Stimulated activated CD8-positive, alpha-beta memory T cell treated with anti-CD3 and anti-CD28 coated beads, Interleukin-7, amount 100 ng/mL, for 1 hour (primary cell): ENCODE measurements around the gene PHB1.
"Not testable (repeated sequence)": the region's sequence is repeated elsewhere in the genome, so short reads cannot be mapped to it uniquely, and the experiment has no call there.

Source experiments
- DNase-seq, 2 donors: peaks; one replicate each; pipeline ENCODE4 v3.0.0-alpha.2; 2020; ENCODE audit warnings: low read depth in 2 of 2

The PHB1 gene

DNA sequence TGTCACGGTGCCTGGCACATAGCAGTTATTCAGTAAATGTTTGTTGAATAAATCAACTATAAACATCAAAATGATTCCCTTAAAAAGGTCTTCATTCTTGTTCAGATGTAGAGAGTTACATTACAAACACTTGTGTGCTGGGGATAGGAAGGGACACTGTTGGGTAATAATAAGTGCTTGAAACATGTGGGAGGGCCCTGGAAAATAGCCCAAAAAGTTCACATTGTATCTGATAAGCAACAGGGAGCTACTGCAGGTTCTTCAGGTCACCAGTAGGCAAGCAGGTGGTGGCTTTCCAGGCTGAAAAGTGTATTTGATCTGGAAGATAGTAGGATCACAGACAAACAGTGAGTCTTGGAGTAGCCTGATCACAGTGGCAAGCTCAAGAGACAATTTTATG lies 33.6 kb downstream of the PHB1 start:
- DNase-seq, result no peak

DNA sequence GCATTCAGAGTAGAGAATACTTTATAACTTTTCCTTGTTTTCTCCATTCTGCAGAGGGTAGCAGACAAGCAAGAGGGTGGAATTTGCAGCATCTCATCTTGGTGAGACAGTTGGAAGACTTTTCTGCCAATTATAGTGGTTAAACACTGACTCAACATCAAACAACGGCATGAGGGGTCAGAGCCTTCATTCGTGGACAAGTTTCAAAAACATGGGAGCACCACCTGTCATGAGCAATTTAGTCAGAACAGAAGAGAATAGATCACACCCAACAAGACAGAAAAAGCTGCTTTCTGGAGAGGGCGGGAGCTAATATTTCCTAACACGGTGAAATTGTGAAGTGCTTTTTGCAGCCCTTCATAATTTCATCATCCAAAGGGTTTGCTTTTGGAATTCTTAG lies 34.8 kb downstream of the PHB1 start:
- no peak for DNase-seq

DNA sequence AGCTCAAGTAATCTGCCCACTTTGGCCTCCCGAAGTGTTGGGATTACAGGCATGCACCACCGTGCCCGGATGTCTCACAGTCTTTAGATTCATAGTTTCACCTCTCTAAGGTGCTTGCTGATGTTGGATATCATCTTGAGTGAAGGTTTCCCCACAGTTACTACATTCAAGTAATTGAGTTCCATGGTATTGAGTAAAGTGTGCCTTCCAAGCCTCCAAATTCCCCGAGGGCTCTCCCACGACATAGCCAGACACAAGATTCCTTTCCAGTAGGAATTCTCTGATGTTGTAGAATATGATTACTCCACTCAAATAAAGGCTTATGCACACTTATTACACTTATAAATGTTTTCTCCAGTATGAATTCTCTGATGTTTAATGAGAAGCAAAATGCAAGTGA lies 36.4 kb downstream of the PHB1 start:
- DNase-seq, result no peak

DNA sequence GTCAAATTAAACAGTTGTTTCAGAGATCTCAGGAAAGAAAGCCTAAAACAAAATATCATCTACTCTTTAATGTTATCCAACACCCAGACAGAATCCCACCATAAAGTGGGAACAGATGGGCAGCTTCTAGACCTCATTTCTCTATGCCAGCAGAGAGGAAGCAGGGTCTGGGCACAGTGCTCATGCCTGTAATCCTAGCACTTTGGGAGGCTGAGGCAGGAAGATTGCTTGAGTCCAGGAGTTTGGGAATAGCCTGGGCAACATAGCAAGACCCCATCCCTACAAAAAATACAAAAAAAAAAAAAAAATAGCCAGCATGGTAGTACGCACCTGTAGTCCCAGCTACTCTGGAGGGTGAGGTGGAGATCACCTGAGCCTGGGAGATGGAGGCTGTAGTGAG lies 39.1 kb downstream of the PHB1 start:
- DNase-seq, result no peak

DNA sequence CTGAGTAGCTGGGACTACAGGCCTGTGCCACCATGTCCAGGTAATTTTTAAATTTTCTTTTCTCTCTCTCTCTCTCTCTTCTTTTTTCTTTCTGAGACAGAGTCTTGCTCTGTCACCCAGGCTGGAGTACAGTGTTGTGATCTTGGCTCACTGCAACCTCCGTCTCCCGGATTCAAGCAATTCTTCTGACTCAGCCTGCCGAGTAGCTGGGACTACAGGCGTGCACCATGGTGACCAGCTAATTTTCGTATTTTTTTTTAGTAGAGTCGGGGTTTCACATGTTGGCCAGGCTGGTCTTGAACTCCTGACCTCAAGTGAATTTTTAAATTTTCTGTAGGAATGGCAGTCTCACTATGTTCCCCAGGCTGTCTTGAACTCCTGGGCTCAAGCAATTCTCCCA lies 41.6 kb downstream of the PHB1 start:
- no peak for DNase-seq

DNA sequence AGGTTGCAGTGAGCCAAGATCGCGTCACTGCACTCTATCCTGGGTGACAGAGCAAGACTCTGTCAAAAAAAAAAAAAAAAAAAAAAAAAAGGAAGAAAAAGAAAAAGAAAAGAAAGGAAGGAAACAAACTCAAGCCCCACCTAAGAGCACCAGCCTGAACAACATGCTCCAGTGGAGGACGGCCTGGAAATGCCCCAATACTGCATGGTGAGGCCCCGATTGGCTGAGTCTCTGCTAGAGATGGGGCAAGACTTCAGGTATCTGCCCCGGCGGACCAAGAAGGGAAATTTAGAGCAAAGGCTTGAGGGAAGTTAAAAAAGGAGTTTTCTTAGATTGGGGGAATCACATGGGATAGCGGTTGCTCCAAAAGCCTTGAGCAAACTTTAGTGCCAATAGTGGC lies 42.3 kb downstream of the PHB1 start:
- DNase-seq, result no peak

GRCh38 chr17:49370971-49371834 lies 43.5 kb downstream of the PHB1 start:
- no peak for DNase-seq

GRCh38 chr17:49369760-49370159 lies 44.9 kb downstream of the PHB1 start:
- DNase-seq, result no peak

DNA sequence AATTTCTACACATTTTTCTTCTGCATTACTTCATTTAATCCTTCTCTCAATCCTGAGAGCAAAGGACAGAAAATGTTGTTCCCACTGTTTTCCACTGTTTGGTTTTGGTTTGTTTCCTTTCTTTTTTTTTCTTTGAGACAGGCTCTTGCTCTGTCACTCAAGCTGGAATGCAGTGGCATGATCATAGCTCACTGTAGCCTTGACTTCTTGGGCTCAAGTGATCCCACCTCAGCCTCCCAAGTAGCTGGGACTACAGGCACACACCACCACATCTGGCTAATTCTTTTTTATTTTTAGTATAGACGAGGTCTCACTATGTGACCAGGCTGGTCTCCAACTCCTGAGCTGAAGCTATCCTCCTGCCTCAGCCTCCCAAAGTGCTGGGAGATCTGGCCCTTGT lies 45.6 kb downstream of the PHB1 start:
- DNase-seq, result no peak

DNA sequence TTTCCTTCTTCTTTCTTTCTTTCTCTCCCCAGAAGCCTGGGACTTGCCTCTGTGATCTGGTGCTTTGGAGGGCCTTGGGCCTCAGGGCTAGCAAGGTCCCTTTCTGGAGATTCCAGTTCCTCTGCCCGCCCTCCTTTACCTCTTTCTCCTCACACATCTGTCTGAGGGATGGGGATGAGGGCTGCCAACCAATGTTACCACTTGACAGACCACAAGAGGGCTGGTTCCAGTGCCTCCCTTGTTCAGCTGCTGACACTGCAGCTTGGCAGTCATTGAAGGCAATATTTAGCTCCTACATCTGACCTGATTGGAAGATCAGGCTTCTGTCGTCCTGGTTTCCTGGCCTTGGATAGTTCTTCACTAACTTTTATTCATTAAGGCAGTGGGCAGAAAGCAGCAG lies 49.0 kb downstream of the PHB1 start:
- DNase-seq, result no peak

- DNase-seq, result not testable (repeated sequence)
Measured at GRCh38 chr17:49365126-49365525, 49.6 kb downstream of the PHB1 start.

GRCh38 chr17:49364119-49364518 lies 50.6 kb downstream of the PHB1 start:
- DNase-seq, result no peak

DNA sequence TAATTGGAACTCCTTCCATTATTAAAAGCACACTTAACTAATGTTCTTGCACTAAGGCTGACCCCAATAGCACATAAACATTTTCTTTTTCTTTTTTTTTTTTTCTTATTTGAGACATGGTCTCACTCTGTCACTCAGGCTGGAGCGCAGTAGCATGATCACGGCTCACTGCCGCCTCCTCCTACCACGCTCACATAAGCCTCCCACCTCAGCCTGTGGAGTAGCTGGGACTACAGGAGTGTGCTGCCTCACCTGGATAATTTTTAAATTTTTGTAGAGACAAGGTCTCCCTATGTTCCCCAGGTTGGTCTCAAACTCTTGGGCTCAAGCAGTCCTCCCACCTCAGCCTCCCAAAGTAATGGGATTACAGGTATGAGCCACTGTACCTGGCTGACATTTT lies 51.4 kb downstream of the PHB1 start:
- no peak for DNase-seq

DNA sequence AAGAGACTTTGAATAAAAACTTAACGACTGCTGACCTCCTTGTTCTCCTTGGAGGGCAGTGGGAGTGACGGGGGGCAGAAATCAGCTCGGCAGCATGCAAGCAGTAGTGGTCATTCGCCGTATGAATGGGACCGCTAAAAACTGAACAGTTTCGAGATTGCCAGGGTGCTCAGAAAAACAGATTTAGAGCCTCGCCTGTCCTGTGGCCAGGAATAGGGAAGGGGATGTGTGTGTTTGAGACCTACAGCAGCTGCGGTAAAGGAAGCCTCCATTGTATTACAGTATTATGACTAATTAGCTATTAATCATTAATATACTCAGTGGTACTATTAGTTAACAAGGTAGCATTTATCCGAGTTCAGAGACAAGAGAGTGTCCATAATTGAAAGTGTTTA lies 52.0 kb downstream of the PHB1 start:
- no peak for DNase-seq

DNA sequence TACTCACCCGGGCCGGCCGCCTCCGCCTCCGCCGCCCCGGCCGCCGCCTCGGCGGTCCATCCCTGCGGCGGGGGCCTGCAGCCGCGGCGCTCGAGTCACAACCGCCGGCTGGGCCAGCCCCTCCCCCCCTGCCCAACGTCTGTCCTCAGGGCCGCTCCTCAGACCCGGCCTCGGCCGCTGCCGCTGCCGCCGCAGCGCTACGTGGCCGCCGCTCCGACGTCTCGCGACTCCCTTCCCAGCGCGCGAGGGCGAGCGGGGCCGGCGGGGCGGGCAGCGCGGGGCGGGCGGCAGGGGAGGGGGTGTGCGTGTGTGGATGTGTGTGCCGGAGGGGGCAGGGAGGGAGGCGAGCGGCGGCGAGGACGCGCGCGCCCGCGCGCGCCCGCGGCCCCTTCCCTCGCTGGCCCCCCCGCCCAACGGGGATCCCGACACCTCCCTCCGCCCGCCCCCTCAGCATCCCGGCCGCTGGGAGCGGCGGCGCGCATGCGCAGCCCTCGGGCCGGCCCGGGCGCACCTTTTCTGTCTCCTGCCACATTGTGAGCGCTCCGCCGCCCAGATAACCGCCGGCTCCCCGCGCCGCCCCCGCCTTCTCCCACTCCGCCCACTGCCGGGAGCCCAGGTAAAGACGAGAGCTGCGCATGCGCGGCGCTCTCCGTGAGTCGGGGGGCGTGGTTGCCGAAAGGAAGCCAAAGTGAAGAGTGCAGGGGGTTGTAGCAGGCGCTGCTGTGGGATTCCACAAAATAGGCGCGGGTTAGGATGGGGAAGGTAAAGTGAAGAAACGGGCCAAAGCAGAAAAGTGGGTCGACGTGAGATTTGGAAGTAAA lies 52.6 kb downstream of the PHB1 start, which contains the start of gene ZNF652:
Gene ZNF652, minus strand, starts transcription at position 349 of the 821 bp plus-strand sequence. CDS start 44,525 bp downstream, outside the sequence.
- DNase-seq, result peak; percentile 89 to 91

DNA sequence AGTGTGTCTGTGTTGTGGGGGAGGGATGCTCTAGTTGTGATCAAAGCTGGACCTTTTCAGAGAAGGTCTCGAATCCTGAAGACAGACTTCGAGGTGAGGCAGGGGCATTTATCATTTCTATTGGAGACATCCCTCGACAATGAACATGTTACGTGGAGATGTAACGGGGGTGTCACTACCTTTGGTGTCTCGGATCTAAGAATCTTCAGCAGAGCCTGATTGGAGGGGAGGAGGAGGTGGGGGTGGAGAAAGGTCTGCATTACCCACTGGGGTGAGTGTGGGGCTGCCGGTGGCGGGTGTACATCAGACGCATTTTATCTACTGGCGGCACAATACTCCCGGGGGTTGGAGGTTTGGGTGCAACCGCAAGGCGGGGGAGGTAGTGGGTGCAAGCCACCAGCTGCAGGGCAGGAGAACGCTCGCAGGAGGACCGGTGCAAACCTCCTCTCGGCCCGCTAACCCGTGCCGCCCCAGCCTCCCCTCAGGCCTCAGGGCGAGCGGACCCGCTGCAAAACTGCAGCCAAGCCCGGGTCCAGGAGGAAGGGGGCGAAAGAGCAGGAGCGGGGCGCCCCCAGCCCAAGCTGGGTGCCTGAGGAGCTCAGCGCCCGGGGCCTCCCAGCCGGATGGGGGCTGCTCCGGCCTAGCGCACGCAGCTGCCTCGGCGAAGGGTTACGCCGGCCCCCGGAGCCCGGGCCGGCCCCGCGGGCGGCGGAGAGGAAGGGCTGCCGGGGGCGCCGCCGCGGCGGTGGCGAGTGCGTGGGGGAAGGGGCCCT lies 53.4 kb downstream of the PHB1 start:
- peak; percentile 53 to 55 for DNase-seq

DNA sequence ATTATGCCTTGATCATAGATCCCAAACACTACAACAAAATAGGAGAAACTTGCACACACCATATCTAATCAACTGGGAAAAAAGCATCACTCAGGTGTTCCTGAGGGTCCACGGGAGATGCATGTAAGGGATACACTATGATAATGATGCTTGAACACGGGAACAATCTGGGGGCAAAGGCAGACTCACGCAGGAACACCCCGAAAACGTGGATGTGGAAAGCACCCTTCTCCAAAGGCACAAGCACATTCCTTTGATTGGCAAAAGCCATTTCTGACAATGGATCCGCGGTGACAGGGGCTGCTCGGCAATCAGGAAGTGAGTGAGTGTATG lies 53.9 kb downstream of the PHB1 start:
- no peak for DNase-seq

DNA sequence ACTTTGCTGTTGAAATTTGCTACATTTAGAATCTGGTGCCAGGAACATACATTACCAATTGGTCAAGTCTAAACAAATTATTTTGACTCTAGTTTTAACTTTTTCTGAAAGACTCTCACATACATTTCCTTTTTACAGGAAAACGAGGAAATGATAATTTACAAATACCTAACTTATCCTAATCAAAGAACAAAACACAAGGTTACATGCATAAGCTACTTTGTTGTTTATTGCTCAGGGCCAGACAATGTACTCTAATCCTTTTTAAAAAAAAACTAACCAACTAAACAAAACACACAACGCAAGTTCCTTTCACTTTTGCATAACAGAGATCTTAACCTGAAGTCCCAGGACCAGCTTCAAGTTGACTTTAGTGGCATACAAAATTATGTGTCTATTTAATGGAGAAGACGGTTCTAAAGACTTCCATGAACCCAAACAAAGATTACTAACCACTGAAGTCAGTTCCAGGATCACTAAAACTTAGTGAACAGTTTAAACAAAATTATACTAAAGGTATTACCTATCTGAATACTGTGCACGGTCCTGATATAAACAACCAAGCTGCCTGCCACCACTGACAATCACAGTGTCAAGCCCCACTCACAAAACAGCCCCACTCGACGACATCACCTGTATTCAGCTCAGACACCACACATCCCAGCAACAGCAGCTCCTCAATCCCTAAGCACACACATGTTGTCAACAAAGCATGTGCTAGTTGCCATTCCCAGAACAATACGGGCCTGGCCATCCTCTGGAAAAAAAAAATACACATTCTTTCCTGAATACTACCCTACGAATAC lies 54.5 kb downstream of the PHB1 start:
- no peak for DNase-seq

DNA sequence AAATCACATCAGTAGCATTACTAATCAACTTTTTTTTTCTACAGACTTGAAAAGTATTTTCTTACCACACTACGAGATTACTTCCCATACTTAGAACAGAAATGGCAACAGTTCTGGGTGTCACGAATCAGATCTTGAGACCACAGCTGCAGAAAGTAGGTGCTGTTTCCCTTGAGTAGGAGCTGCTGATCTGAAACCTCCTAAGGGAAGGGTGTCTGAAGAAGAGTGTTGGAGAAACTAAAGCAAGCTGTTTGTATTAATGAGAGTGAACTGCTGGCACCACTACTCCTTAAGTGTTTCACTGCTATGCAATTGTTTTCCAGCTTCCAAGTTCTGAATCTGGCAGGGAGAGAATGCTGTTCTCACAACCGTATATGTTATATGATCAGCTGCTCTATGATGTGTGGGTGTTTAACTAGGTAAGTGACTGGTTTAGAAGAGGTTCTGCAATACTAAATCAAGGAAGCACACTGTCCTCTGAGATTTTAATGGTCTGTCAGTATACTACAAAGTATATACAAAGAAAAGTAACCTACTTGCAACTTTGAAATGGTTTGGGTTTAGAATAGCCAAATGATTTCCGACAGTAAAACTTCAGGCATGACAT lies 55.9 kb downstream of the PHB1 start:
- no peak for DNase-seq

DNA sequence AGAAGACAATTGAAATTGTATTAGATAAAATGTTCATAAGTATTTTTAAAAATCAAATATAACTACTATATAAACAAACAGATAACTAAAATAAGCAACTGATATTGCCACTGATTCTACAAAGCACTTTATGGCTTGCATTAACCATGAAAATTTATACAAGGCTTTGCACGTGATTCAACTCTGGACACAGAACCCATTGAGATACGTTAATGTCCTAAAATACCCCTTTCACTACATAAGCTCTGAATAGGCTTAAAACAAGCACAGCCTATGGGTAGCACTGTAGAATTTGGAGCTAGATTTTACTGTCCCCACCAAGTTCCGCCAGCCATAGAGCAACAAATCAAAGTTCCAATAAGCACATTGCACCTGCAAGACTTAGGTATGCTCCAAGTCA lies 57.2 kb downstream of the PHB1 start:
- DNase-seq, result no peak

DNA sequence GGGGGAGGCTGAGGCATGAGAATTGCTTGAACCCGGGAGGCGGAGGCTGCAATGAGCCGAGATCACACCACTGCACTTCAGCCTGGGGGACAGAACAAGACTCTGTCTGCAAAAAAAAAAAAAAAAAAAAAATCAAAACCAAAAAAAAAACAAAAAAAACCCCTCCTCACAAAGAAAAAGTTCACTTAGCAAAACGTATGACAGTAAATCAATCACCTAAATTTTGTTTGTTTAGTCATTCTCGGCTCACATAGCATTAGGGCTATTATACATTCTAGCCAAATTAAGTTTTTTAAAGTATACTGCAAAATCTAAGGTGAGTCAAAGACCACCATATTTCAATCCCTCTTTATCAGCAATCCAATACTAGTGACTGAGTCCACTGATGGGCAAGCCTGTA lies 58.4 kb downstream of the PHB1 start:
- DNase-seq, result no peak
